ENCODE results near the gene MED7. TPM values are rescaled to one million over a fixed set of nuclear protein-coding genes. Genes with fewer than 3 reads are reported as not detected.

The MED7 gene
- total RNA-seq, 6 experiments from 2014 or later: 9.3 to 11.0 (median 10.7) TPM

- no peak for TF ChIP-seq CTCF (IDR thresholded peaks at IDR 0.05)
- Mint-ChIP-seq H3K27ac (no peak overlapping the region), H3K4me1 (ENCODE audit: low read depth) (no peaks in the 10 kb centered on the region), H3K4me3 (no peak overlapping the region), H3K9me3 (peaks cover 17% of the 10 kb centered on the region; the same call in 1 of the 2 replicates), H3K36me3 (ENCODE audit: low read depth) (no peaks in the 10 kb centered on the region), H3K27me3 (ENCODE audit: insufficient read depth) (no peaks in the 10 kb centered on the region)
- no peak for DNase-seq
Observed at GRCh38 chr5:157120102-157120501, 22.6 kb downstream of the MED7 start.

- H3K27me3 Mint-ChIP-seq (ENCODE audit: insufficient read depth): no peaks in the 10 kb centered on the region
- no peak for TF ChIP-seq CTCF (IDR thresholded peaks at IDR 0.05)
- no peak for DNase-seq
- no peak overlapping the region for H3K4me3 Mint-ChIP-seq
- H3K9me3 Mint-ChIP-seq: peaks cover 8% of the 10 kb centered on the region; the same call in 1 of the 2 replicates
- H3K4me1 Mint-ChIP-seq (ENCODE audit: low read depth): no peaks in the 10 kb centered on the region
- H3K36me3 Mint-ChIP-seq (ENCODE audit: low read depth): no peaks in the 10 kb centered on the region
- no peak overlapping the region for H3K27ac Mint-ChIP-seq
Observed at GRCh38 chr5:157116483-157116954, 26.1 kb downstream of the MED7 start.

- Mint-ChIP-seq H3K4me3 (no peak overlapping the region), H3K27ac (no peak overlapping the region), H3K36me3 (ENCODE audit: low read depth) (no peaks in the 10 kb centered on the region), H3K4me1 (ENCODE audit: low read depth) (no peaks in the 10 kb centered on the region), H3K27me3 (ENCODE audit: insufficient read depth) (peaks cover 6% of the 10 kb centered on the region; the same call in 1 of the 2 replicates), H3K9me3 (no peaks in the 10 kb centered on the region)
- no peak for TF ChIP-seq CTCF (IDR thresholded peaks at IDR 0.05)
- no peak for DNase-seq
Observed at GRCh38 chr5:157115502-157115901, 27.2 kb downstream of the MED7 start.

GRCh38 chr5:157115012-157115411 lies 27.7 kb downstream of the MED7 start:
- H3K4me1 Mint-ChIP-seq (ENCODE audit: low read depth): no peaks in the 10 kb centered on the region
- H3K9me3 Mint-ChIP-seq: no peaks in the 10 kb centered on the region
- no peak overlapping the region for H3K4me3 Mint-ChIP-seq
- DNase-seq: no peak
- peaks cover 6% of the 10 kb centered on the region; the same call in 1 of the 2 replicates for H3K27me3 Mint-ChIP-seq (ENCODE audit: insufficient read depth)
- no peak for TF ChIP-seq CTCF (IDR thresholded peaks at IDR 0.05)
- no peaks in the 10 kb centered on the region for H3K36me3 Mint-ChIP-seq (ENCODE audit: low read depth)
- no peak overlapping the region for H3K27ac Mint-ChIP-seq

GRCh38 chr5:157113002-157113401 lies 29.7 kb downstream of the MED7 start:
- Mint-ChIP-seq H3K36me3 (ENCODE audit: low read depth) (no peaks in the 10 kb centered on the region), H3K27ac (no peak overlapping the region), H3K9me3 (no peaks in the 10 kb centered on the region), H3K27me3 (ENCODE audit: insufficient read depth) (peaks cover 6% of the 10 kb centered on the region; the same call in 1 of the 2 replicates), H3K4me1 (ENCODE audit: low read depth) (no peaks in the 10 kb centered on the region), H3K4me3 (no peak overlapping the region; the same call in 1 of the 2 replicates)
- no peak for TF ChIP-seq CTCF (IDR thresholded peaks at IDR 0.05)
- no peak for DNase-seq

- TF ChIP-seq CTCF (IDR thresholded peaks at IDR 0.05): no peak
- Mint-ChIP-seq H3K4me3 (no peak overlapping the region), H3K36me3 (ENCODE audit: low read depth) (no peaks in the 10 kb centered on the region), H3K4me1 (ENCODE audit: low read depth) (no peaks in the 10 kb centered on the region), H3K9me3 (no peaks in the 10 kb centered on the region), H3K27ac (no peak overlapping the region), H3K27me3 (ENCODE audit: insufficient read depth) (peaks cover 13% of the 10 kb centered on the region; the same call in 1 of the 2 replicates)
- DNase-seq: no peak
Observed at GRCh38 chr5:157109744-157110143, 32.9 kb downstream of the MED7 start.

All from HFFc6 (cell line).